ENCODE data around the gene MBNL1.

DNA sequence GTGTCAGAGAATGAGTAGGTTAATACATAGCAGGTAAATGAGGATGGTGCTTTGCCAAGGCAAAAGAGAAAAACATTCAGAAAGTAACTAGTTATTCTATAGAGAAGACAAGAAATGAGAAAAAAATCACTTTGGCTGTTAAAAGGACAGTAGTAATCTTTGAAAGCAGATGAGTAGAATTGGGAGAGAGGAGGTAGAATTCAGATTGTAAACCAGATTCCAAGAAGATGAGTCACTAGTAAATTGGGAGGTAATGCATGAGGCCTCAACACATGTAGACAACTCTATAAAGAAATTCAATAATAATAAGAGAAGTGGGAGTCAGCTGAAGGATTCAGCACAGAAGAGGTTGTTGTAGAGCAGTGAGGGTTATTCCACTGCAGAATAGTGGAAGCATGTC, 81.4 kb downstream of the MBNL1 start:
- no peak for TF ChIP-seq CTCF (IDR thresholded peaks at IDR 0.05; ENCODE audit: extremely low read depth in 1 of 2, insufficient read depth in 1 of 2, low read depth in 1 of 2, low read length in 2 of 2)
- TF ChIP-seq, protein P1, sequence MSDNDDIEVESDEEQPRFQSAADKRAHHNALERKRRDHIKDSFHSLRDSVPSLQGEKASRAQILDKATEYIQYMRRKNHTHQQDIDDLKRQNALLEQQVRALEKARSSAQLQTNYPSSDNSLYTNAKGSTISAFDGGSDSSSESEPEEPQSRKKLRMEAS (IDR thresholded peaks at IDR 0.05; ENCODE audit: insufficient read depth, insufficient read length): no peak
- TF ChIP-seq POLR2AphosphoS5 (IDR thresholded peaks at IDR 0.05; ENCODE audit: insufficient read depth, low read depth, low read length): no peak
- TF ChIP-seq POLR2A (IDR thresholded peaks at IDR 0.05; ENCODE audit: low read depth, low read length): no peak
- peak; percentile 26 for TF ChIP-seq JUN (IDR thresholded peaks at IDR 0.05; ENCODE audit: borderline replicate concordance, insufficient read depth, insufficient read length, low read depth)
- no peak for TF ChIP-seq EZH2 (IDR thresholded peaks at IDR 0.05; ENCODE audit: borderline replicate concordance, low read depth, low read length, severe bottlenecking)
